GM19328 (cell line): ENCODE measurements around the gene SLC39A13.

Source experiments
- ATAC-seq: cut with Tn5 transposase; IDR thresholded peaks from one replicate; pipeline ENCODE4 v1.9.1; 2021; ENCODE audit warnings: mild to moderate bottlenecking, moderate library complexity; ENCODE audit not compliant: unreplicated experiment

The SLC39A13 gene

DNA sequence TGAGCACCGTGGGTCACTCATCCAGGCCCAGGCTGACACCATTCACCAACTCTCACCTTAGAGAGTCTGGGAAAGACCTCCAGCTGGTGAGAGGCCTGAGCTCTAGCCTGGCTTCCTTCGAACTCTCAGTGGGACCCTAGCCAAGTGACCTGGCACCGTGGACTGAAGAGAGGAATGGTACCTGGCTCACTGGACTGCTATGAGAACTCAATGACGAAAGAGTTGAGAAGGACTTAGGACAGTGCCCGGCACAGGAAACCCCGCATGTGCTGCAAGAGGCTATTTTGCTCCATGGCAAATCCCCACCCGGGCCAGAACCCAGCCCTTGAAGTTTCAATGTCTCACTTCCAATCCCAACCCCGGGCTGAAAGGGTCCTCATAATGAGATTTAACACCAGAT is 41.2 kb downstream of the SLC39A13 start:
- no peak for ATAC-seq

DNA sequence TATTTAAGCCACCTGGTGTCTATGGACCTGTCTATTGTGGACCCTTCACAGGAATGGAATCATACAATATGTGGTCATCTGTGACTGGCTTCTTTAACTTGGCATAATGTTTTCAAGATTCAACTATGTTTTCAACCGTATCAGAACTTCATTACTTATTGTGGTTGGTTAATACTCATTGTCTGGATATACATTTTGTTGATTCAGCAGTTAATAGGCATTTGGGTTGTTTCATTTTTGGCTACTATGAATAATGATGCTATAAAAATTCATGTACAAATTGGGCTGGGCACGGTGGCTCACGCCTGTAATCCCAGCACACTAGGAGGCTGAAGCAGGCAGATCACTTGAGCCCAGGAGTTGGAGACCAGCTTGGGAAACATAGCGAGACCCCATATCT is 43.0 kb downstream of the SLC39A13 start:
- no peak for ATAC-seq

GRCh38 chr11:47451990-47452389 is 43.6 kb downstream of the SLC39A13 start:
- ATAC-seq, result no peak

DNA sequence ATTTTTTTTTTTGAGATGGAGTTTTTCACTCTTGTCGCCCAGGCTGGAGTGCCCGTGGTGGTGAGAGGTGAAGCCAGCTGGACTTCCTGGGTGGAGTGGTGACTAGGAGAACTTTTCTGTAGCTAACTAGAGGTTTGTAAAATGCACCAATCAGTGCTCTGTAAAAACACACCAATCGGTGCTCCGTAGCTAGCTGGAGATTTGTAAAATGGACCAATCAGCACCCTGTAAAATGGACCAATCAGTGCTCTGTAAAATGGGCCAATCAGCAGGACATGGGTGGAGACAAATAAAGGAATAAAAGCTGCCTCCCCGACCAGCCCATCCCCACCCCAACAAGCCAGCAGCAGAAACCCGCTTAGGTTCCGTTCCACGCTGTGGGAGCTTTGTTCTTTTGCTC is 45.0 kb downstream of the SLC39A13 start:
- no peak for ATAC-seq

- ATAC-seq, result peak; percentile 53
These were observed 45.9 kb downstream of the SLC39A13 start for GRCh38 chr11:47454258-47454671.

DNA sequence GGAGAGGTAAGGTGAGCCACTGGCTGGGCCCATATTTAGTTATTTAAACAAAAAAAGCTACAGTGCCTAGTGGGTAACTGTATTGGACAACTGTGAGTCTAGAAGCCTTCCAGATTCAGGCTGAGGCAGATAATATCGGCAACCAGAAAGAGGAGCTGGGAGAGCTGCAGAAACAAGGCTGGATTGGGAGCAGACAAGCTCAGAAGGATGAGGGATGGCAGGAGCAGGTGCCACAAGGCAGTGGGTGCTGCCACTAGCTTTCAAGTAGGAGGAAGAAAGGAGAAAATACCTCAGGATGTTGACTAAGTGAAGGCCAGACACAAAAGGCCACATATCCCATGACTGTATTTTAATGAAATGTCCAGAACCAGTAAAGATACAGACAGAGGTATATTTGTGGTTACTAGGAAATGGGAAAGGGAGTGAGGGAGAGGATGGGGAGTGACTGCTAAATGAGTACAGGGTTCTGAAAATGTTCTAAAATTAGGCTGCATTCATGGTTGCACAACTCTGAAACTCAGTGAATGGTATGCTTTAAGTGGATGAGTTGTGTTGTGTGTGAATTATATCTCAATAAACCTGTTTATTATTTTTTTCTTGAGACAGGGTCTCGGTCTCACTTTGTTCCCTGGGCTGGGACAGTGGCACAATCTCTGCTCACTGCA is 52.3 kb downstream of the SLC39A13 start:
- no peak for ATAC-seq

DNA sequence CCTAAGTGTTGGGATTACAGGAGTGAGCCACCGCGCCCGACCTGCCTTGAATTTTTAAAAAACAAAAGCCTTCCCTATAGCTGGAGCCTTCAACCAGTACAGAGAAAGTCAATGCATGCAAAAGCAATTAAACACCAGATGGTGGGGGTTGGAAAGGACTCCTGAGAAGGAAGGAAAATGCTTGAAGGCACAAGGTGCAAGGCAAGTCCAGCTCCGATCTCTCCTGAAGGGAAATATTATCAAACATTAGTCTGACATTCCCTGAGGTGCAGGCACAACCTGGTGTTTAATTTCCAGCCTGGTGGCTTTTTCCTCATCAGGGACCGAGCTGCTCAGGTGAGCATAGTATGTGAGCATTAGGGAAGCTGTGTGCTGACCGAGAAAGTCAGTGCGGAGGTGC is 53.5 kb downstream of the SLC39A13 start:
- no peak for ATAC-seq

GRCh38 chr11:47464483-47464882 is 56.1 kb downstream of the SLC39A13 start:
- no peak for ATAC-seq
